CD14-positive monocyte (primary cell): ENCODE data around the gene SLC16A13. TPM values are rescaled to one million over a fixed set of nuclear protein-coding genes. Genes with fewer than 3 reads are reported as not detected.

Source experiments
- DNase-seq, 3 donors: peaks; one replicate each; pipeline ENCODE4 v3.0.0-alpha.2; 2011 to 2022
- H2AFZ ChIP-seq: 2 replicates; pipeline ENCODE4 v1.6.0; 2012; ENCODE audit warnings: mild to moderate bottlenecking, low read depth, low read length, inconsistent platforms; ENCODE audit not compliant: insufficient read depth, poor library complexity, severe bottlenecking
- H3K27ac ChIP-seq, 2 donors: 1 replicate in 1 of 2; 2 replicates in 1 of 2; pipeline ENCODE4 v1.5.1; 2012 to 2013; ENCODE audit warnings: low read length in 2 of 2, control low read depth in 1 of 2, inconsistent platforms in 1 of 2, low read depth in 1 of 2, mild to moderate bottlenecking in 1 of 2
- H3K27me3 ChIP-seq, 2 donors: one replicate each; pipeline versions ENCODE4 v1.6.0 to v1.6.1; 2011 to 2013; ENCODE audit warnings: low read length in 2 of 2; ENCODE audit not compliant: control insufficient read depth in 2 of 2, insufficient read depth in 2 of 2
- H3K36me3 ChIP-seq, 2 donors: replicated peaks in 1 of 2; 1 replicate in 1 of 2; 2 replicates in 1 of 2; pipeline versions ENCODE4 v1.5.1 to v1.6.1; 2012 to 2013; ENCODE audit warnings: low read length in 2 of 2, control low read depth in 1 of 2, inconsistent platforms in 1 of 2, mild to moderate bottlenecking in 1 of 2; ENCODE audit not compliant: insufficient read depth in 2 of 2, control insufficient read depth in 1 of 2
- H3K4me1 ChIP-seq, 2 donors: 1 replicate in 1 of 2; 2 replicates in 1 of 2; pipeline versions ENCODE4 v1.5.1 to v1.6.1; 2012 to 2013; ENCODE audit warnings: low read length in 2 of 2, control low read depth in 1 of 2, inconsistent platforms in 1 of 2, mild to moderate bottlenecking in 1 of 2, moderate library complexity in 1 of 2; ENCODE audit not compliant: insufficient read depth in 2 of 2, control insufficient read depth in 1 of 2
- H3K4me2 ChIP-seq: replicated peaks from 2 replicates; pipeline ENCODE3; 2012; ENCODE audit warnings: low read length, moderate library complexity, mild to moderate bottlenecking; ENCODE audit not compliant: poor library complexity, severe bottlenecking; ENCODE audit errors: extremely low read depth
- H3K4me3 ChIP-seq, 3 experiments: fragments of 200-600 bp in 1 of 3; sonication (generic) in 1 of 3; replicated peaks in 1 of 3; 1 replicate in 2 of 3; 2 replicates in 1 of 3; pipeline ENCODE4 v1.5.1; 2011 to 2013; ENCODE audit warnings: low read length in 3 of 3, mild to moderate bottlenecking in 3 of 3, control low read depth in 2 of 3, low read depth in 2 of 3, inconsistent platforms in 1 of 3, moderate library complexity in 1 of 3
- H3K79me2 ChIP-seq: 2 replicates; pipeline ENCODE4 v1.6.0; 2012; ENCODE audit warnings: mild to moderate bottlenecking, control low read depth, inconsistent platforms, low read length, moderate library complexity; ENCODE audit not compliant: insufficient read depth
- H3K9ac ChIP-seq: 2 replicates; pipeline ENCODE4 v1.6.0; 2017; ENCODE audit warnings: low read length, mild to moderate bottlenecking; ENCODE audit not compliant: insufficient read depth, poor library complexity, severe bottlenecking
- H3K9me3 ChIP-seq, 2 donors: replicated peaks in 1 of 2; 1 replicate in 1 of 2; 2 replicates in 1 of 2; pipeline versions ENCODE4 v1.5.1 to v1.6.1; 2012 to 2013; ENCODE audit warnings: low read length in 2 of 2, control low read depth in 1 of 2; ENCODE audit not compliant: control insufficient read depth in 1 of 2, insufficient read depth in 1 of 2
- H4K20me1 ChIP-seq: 2 replicates; pipeline ENCODE4 v1.6.0; 2012; ENCODE audit warnings: mild to moderate bottlenecking, low read length, control low read depth, moderate library complexity; ENCODE audit not compliant: insufficient read depth
- H3K27ac Mint-ChIP-seq, 7 donors: one replicate each; pipeline ENCODE4 v1.8.0; 2020; ENCODE audit warnings: mild to moderate bottlenecking in 7 of 7, mixed read lengths in 7 of 7, moderate library complexity in 6 of 7, inconsistent platforms in 2 of 7
- H3K27me3 Mint-ChIP-seq, 3 donors: one replicate each; pipeline ENCODE4 v1.8.0; 2021 to 2022; ENCODE audit warnings: low read depth in 3 of 3, mild to moderate bottlenecking in 3 of 3, mixed read lengths in 3 of 3, moderate library complexity in 3 of 3, inconsistent platforms in 1 of 3
- H3K36me3 Mint-ChIP-seq, 2 donors: one replicate each; pipeline ENCODE4 v1.8.0; 2020; ENCODE audit warnings: mixed read lengths in 2 of 2, inconsistent platforms in 1 of 2, mild to moderate bottlenecking in 1 of 2
- H3K4me1 Mint-ChIP-seq: one replicate; pipeline ENCODE4 v1.8.0; 2020; ENCODE audit warnings: mild to moderate bottlenecking, mixed read lengths
- H3K4me3 Mint-ChIP-seq, 2 donors: one replicate each; pipeline ENCODE4 v1.8.0; 2020; ENCODE audit warnings: mild to moderate bottlenecking in 2 of 2, mixed read lengths in 2 of 2, moderate library complexity in 1 of 2
- H3K9me3 Mint-ChIP-seq, 7 donors: one replicate each; pipeline ENCODE4 v1.8.0; 2020 to 2022; ENCODE audit warnings: mixed read lengths in 7 of 7, mild to moderate bottlenecking in 6 of 7, moderate library complexity in 6 of 7, inconsistent platforms in 2 of 7
- CTCF ChIP-seq: fragments of 200-600 bp; IDR thresholded peaks from one replicate; pipeline ENCODE4 v1.8.0; 2022; ENCODE audit warnings: antibody characterized with exemption, mild to moderate bottlenecking
- WGBS: methylation state at CpG from one replicate; pipeline ENCODE4 v1.1.5; 2013; ENCODE audit warnings: missing lambda C conversion rate; ENCODE audit not compliant: insufficient coverage; 5-methylcytosine and 5-hydroxymethylcytosine counted together
- intact Hi-C, 2 donors: fragments of 100-400 bp; cut with micrococcal nuclease; formaldehyde crosslinking; loops; one replicate each; pipeline versions ENCODE4 v1.15.0 to v1.15.1; 2023
- polyA plus RNA-seq, 3 donors: library from polyadenylated mRNA; depleted of rRNA in 1 of 3; unstranded in 2 of 3; stranded (reverse) in 1 of 3; fragments of 300-500 nt in 2 of 3; fragments of >200 nt in 1 of 3; fragmentation: Illumina TruSeq in 2 of 3; gene quantifications; 1 replicate in 2 of 3; 2 replicates in 1 of 3; pipeline ENCODE4 v1.2.3, GENCODE V29; 2012 to 2021

The SLC16A13 gene
- polyA plus RNA-seq, 3 donors: 0.93 to 3.1 (median 2.2) TPM

GRCh38 chr17:7081341-7082062, 45.7 kb downstream of the SLC16A13 start:
- Mint-ChIP-seq H3K9me3 (peaks cover 0 to 6% (median 2%) of the 10 kb centered on the region in 7 donors), H3K36me3 (peaks cover 12 to 23% of the 10 kb centered on the region in 2 donors), H3K4me3 (no peak overlapping the region), H3K4me1 (peaks cover 63% of the 10 kb centered on the region), H3K27me3 (peaks cover 1 to 8% (median 8%) of the 10 kb centered on the region in 3 donors), H3K27ac (peak overlapping the region in 3 of 7 donors; percentile 18 to 53 (median 36))
- Histone ChIP-seq H3K4me1 (peaks cover 50 to 60% of the 10 kb centered on the region in 2 donors), H3K9me3 (no peaks in the 10 kb centered on the region), H3K27ac (no peak overlapping the region), H3K4me2 (no peak overlapping the region), H3K79me2 (no peaks in the 10 kb centered on the region), H3K4me3 (no peak overlapping the region), H3K27me3 (no peaks in the 10 kb centered on the region), H4K20me1 (no peaks in the 10 kb centered on the region), H3K9ac (no peak overlapping the region), H3K36me3 (no peaks in the 10 kb centered on the region), H2AFZ (no peak overlapping the region)
- no peak for TF ChIP-seq CTCF
- DNase-seq: no peak
- WGBS: 76% methylated on average over 11 of the region's 16 CpGs
- intact Hi-C loops: no loop called here

GRCh38 chr17:7083592-7083991, 47.8 kb downstream of the SLC16A13 start:
- Histone ChIP-seq H3K36me3 (no peaks in the 10 kb centered on the region), H2AFZ (no peak overlapping the region), H3K27me3 (no peaks in the 10 kb centered on the region), H3K4me1 (peaks cover 46 to 56% of the 10 kb centered on the region in 2 donors), H3K79me2 (no peaks in the 10 kb centered on the region), H3K9ac (no peak overlapping the region), H3K4me2 (no peak overlapping the region), H3K27ac (peak overlapping the region in 1 of 2 donors; percentile 51), H4K20me1 (no peaks in the 10 kb centered on the region), H3K9me3 (no peaks in the 10 kb centered on the region), H3K4me3 (no peak overlapping the region)
- Mint-ChIP-seq H3K4me1 (peaks cover 53% of the 10 kb centered on the region), H3K9me3 (peaks cover 0 to 6% (median 2%) of the 10 kb centered on the region in 7 donors), H3K36me3 (peaks cover 13% of the 10 kb centered on the region in 2 donors), H3K4me3 (peak overlapping the region in 1 of 2 donors; percentile 81), H3K27ac (peak overlapping the region; percentile 57 to 89 (median 82)), H3K27me3 (peaks cover 1 to 11% (median 5%) of the 10 kb centered on the region in 3 donors)
- DNase-seq: peak in 2 of 3 donors; percentile 23 to 51
- intact Hi-C loops: no loop called here
- 90% methylated on average over 4 of the region's 4 CpGs for WGBS
- TF ChIP-seq CTCF: no peak
